WERI-Rb-1 (cell line): Measurements from ENCODE around the gene THUMPD3.

ENCODE experiments used
- DNase-seq: peaks from one replicate; pipeline ENCODE4 v3.0.0-alpha.2; 2020
- H3K27ac ChIP-seq: fragments of 250-450 bp; sonication (Bioruptor Pico); 2 replicates; pipeline ENCODE4 v1.5.1; 2020; ENCODE audit warnings: mild to moderate bottlenecking, moderate library complexity
- H3K27me3 ChIP-seq: fragments of 250-450 bp; sonication (Bioruptor Pico); 2 replicates; pipeline ENCODE4 v1.5.1; 2021; ENCODE audit warnings: mild to moderate bottlenecking, low read depth, moderate library complexity; ENCODE audit not compliant: insufficient read depth, severe bottlenecking
- H3K36me3 ChIP-seq: fragments of 250-450 bp; sonication (Bioruptor Pico); 2 replicates; pipeline ENCODE4 v1.5.1; 2020; ENCODE audit warnings: mild to moderate bottlenecking, moderate library complexity
- H3K4me3 ChIP-seq: 2 replicates; pipeline ENCODE4 v1.5.1; 2011; ENCODE audit warnings: low read depth, mild to moderate bottlenecking, control low read depth, low read length
- H3K9me3 ChIP-seq: fragments of 250-450 bp; sonication (Bioruptor Pico); 2 replicates; pipeline ENCODE4 v1.5.1; 2021; ENCODE audit warnings: mild to moderate bottlenecking, moderate library complexity; ENCODE audit not compliant: severe bottlenecking
- CTCF ChIP-seq: IDR thresholded peaks from 2 replicates; pipeline ENCODE4 v1.5.1; 2011; ENCODE audit warnings: low read depth, mild to moderate bottlenecking, control low read depth, inconsistent platforms, low read length

THUMPD3 gene

GRCh38 chr3:9396301-9396631 lies 33.4 kb downstream of the THUMPD3 start:
- H3K27me3 ChIP-seq: no peaks in the 10 kb centered on the region
- TF ChIP-seq CTCF: no peak
- H3K36me3 ChIP-seq: peaks cover 64% of the 10 kb centered on the region
- H3K27ac ChIP-seq: peak overlapping the region; percentile 98
- H3K4me3 ChIP-seq: peak overlapping the region; percentile 59
- H3K9me3 ChIP-seq: no peaks in the 10 kb centered on the region
- peak; percentile 94 for DNase-seq

- Histone ChIP-seq H3K4me3 (peak overlapping the region; percentile 59), H3K27ac (peak overlapping the region; percentile 98), H3K36me3 (peaks cover 59% of the 10 kb centered on the region), H3K27me3 (no peaks in the 10 kb centered on the region), H3K9me3 (no peaks in the 10 kb centered on the region)
- TF ChIP-seq CTCF: no peak
- DNase-seq: peak; percentile 98
Measured at GRCh38 chr3:9396632-9397331, 33.9 kb downstream of the THUMPD3 start.

GRCh38 chr3:9397332-9397905 lies 34.6 kb downstream of the THUMPD3 start, which contains the start of gene SETD5:
Gene SETD5, plus strand, starts transcription at chr3:9397615. Its CDS starts 31,324 bp downstream, at chr3:9428939.
- Histone ChIP-seq H3K27ac (peak within 1 kb of the TSS; percentile 99), H3K4me3 (peak within 1 kb of the TSS; percentile 78), H3K36me3 (peaks cover 53% of the 10 kb centered on the region), H3K27me3 (no peaks in the 10 kb centered on the region), H3K9me3 (no peaks in the 10 kb centered on the region)
- peak; percentile 98 for DNase-seq
- TF ChIP-seq CTCF: no peak

- Histone ChIP-seq H3K4me3 (peak overlapping the region; percentile 78), H3K36me3 (peaks cover 46% of the 10 kb centered on the region), H3K27ac (peak overlapping the region; percentile 99), H3K27me3 (no peaks in the 10 kb centered on the region), H3K9me3 (no peaks in the 10 kb centered on the region)
- TF ChIP-seq CTCF: no peak
- DNase-seq: peak; percentile 33
Measured at GRCh38 chr3:9397906-9398699, 35.2 kb downstream of the THUMPD3 start.

- H3K9me3 ChIP-seq: no peaks in the 10 kb centered on the region
- H3K4me3 ChIP-seq: peak overlapping the region; percentile 78
- H3K27ac ChIP-seq: peak overlapping the region; percentile 99
- no peaks in the 10 kb centered on the region for H3K27me3 ChIP-seq
- no peak for DNase-seq
- peaks cover 39% of the 10 kb centered on the region for H3K36me3 ChIP-seq
- TF ChIP-seq CTCF: no peak
Measured at GRCh38 chr3:9398700-9399336, 36.0 kb downstream of the THUMPD3 start.
